NCI-H2029 (cell line): ENCODE data around the gene SPEM3.
A peak's percentile ranks its signal among the peaks of the same experiment; 100 is the strongest.

Experiments
- DNase-seq: peaks from one replicate; lab custom pipeline; 2025; lab: John Stamatoyannopoulos, UW

Gene SPEM3

GRCh38 chr17:7428557-7428956, at the start of gene SPEM3:
Gene SPEM3, plus strand, starts transcription at chr17:7428857. Its CDS starts 46 bp downstream, at chr17:7428903.
- no peak for DNase-seq

- no peak for DNase-seq
Observed at GRCh38 chr17:7379134-7379533, 49.5 kb upstream of the SPEM3 start.

- no peak for DNase-seq
Observed at GRCh38 chr17:7380321-7380720, 48.3 kb upstream of the SPEM3 start.

- DNase-seq, result no peak
Observed at GRCh38 chr17:7380855-7381683, 47.6 kb upstream of the SPEM3 start, which contains the start of gene TNK1. Gene TNK1, plus strand, starts transcription at chr17:7381089. Its CDS starts 1,838 bp downstream, at chr17:7382927.

GRCh38 chr17:7382901-7383300, 45.8 kb upstream of the SPEM3 start:
- no peak for DNase-seq

- no peak for DNase-seq
Observed at GRCh38 chr17:7383371-7383741, 45.3 kb upstream of the SPEM3 start.

GRCh38 chr17:7383742-7384488, 44.7 kb upstream of the SPEM3 start:
- no peak for DNase-seq

GRCh38 chr17:7384489-7385081, 44.1 kb upstream of the SPEM3 start:
- DNase-seq, result no peak

- no peak for DNase-seq
Observed at GRCh38 chr17:7388856-7389255, 39.8 kb upstream of the SPEM3 start.

GRCh38 chr17:7389924-7390910, 38.4 kb upstream of the SPEM3 start:
- no peak for DNase-seq

GRCh38 chr17:7391307-7391706, 37.4 kb upstream of the SPEM3 start:
- no peak for DNase-seq

GRCh38 chr17:7392696-7393612, 35.7 kb upstream of the SPEM3 start:
- no peak for DNase-seq

- no peak for DNase-seq
Observed at GRCh38 chr17:7393613-7394451, 34.8 kb upstream of the SPEM3 start.

GRCh38 chr17:7394452-7395191, 34.0 kb upstream of the SPEM3 start, which contains the start of gene PLSCR3:
Gene PLSCR3, minus strand, starts transcription at chr17:7394525. Its CDS starts 415 bp downstream, at chr17:7394110.
- peak; percentile 29 for DNase-seq

GRCh38 chr17:7396147-7396546, 32.5 kb upstream of the SPEM3 start:
- DNase-seq, result no peak

- DNase-seq, result no peak
Observed at GRCh38 chr17:7398612-7399011, 30.0 kb upstream of the SPEM3 start.

- no peak for DNase-seq
Observed at GRCh38 chr17:7403043-7403726, 25.5 kb upstream of the SPEM3 start.

GRCh38 chr17:7403727-7403976, 25.0 kb upstream of the SPEM3 start:
- DNase-seq, result no peak
